Measurements from ENCODE around the gene SELENOK. TPM values are rescaled to one million over a fixed set of nuclear protein-coding genes. Genes with fewer than 3 reads are reported as not detected.

SELENOK gene
- total and polyA plus RNA-seq, 5 experiments from 2014 or later: 37.7 to 176 (median 102) TPM

GRCh38 chr3:53881691-53882593, 9.7 kb downstream of the SELENOK start, which contains the start of gene ACTR8:
Gene ACTR8, minus strand, starts transcription at chr3:53882152. Its CDS starts 51 bp downstream, at chr3:53882101.
- POLR2A ChIA-PET: interaction anchor here (1.3 to 3.1 kb wide), 2 partner anchors 9 to 534 kb away, joined by 3 to 24 read pairs; partner anchors contain the start of genes DCP1A and SELENOK
- Mint-ChIP-seq H3K4me1 (peaks cover 17 to 47% (median 37%) of the 10 kb centered on the region in 4 donors), H3K27me3 (no peaks in the 10 kb centered on the region), H3K36me3 (peaks cover 4 to 54% (median 29%) of the 10 kb centered on the region in 3 donors), H3K9me3 (no peaks in the 10 kb centered on the region), H3K4me3 (peak within 1 kb of the TSS; percentile 92 to 100 (median 99)), H3K27ac (peak within 1 kb of the TSS; percentile 80 to 100 (median 98))
- ATAC-seq (peak; percentile 87 to 89), DNase-seq (peak; percentile 76 to 93 (median 86))

- H3K36me3 Mint-ChIP-seq: peaks cover 7 to 55% (median 29%) of the 10 kb centered on the region in 3 donors
- no peak for DNase-seq
- no peak for ATAC-seq
- POLR2A ChIA-PET: interaction anchor here (0.6 to 3.1 kb wide), 4 partner anchors 11 to 1313 kb away, joined by 3 to 24 read pairs (median 4); partner anchors contain the start of gene SELENOK
- H3K4me3 Mint-ChIP-seq: peak overlapping the region; percentile 92 to 100 (median 99)
- peak overlapping the region; percentile 79 to 100 (median 96) for H3K27ac Mint-ChIP-seq
- H3K27me3 Mint-ChIP-seq: no peaks in the 10 kb centered on the region
- H3K9me3 Mint-ChIP-seq: no peaks in the 10 kb centered on the region
- H3K4me1 Mint-ChIP-seq: peaks cover 16 to 44% (median 30%) of the 10 kb centered on the region in 4 donors
Measured at GRCh38 chr3:53880396-53881345, 11.0 kb downstream of the SELENOK start.

- Mint-ChIP-seq H3K36me3 (peaks cover 9 to 82% (median 26%) of the 10 kb centered on the region in 3 donors), H3K4me3 (no peak overlapping the region), H3K27ac (no peak overlapping the region), H3K27me3 (no peaks in the 10 kb centered on the region), H3K9me3 (no peaks in the 10 kb centered on the region), H3K4me1 (peaks cover 1 to 15% (median 6%) of the 10 kb centered on the region in 4 donors)
- POLR2A ChIA-PET: no interaction called here
- ATAC-seq: no peak
- no peak for DNase-seq
Measured at GRCh38 chr3:53865732-53866499, 25.7 kb downstream of the SELENOK start.

- POLR2A ChIA-PET: no interaction called here
- no peak for ATAC-seq
- no peaks in the 10 kb centered on the region for H3K27me3 Mint-ChIP-seq
Measured at GRCh38 chr3:53863145-53863544, 28.5 kb downstream of the SELENOK start.

GRCh38 chr3:53862241-53862640, 29.4 kb downstream of the SELENOK start:
- Mint-ChIP-seq H3K4me1 (peaks cover 0 to 6% (median under 1%) of the 10 kb centered on the region in 4 donors), H3K9me3 (no peaks in the 10 kb centered on the region), H3K4me3 (no peak overlapping the region), H3K27ac (peak overlapping the region in 3 of 10 donors; percentile 2 to 66 (median 49)), H3K36me3 (peaks cover 9 to 53% (median 11%) of the 10 kb centered on the region in 3 donors), H3K27me3 (no peaks in the 10 kb centered on the region)
- no peak for ATAC-seq
- POLR2A ChIA-PET: no interaction called here
- no peak for DNase-seq

More at GRCh38 chr3:53863145-53863544, 28.5 kb downstream of the SELENOK start:
- Mint-ChIP-seq H3K9me3 (no peaks in the 10 kb centered on the region), H3K4me3 (no peak overlapping the region), H3K36me3 (peaks cover 9 to 62% (median 14%) of the 10 kb centered on the region in 3 donors), H3K27ac (peak overlapping the region in 1 of 10 donors; percentile 3), H3K4me1 (peaks cover 0 to 8% (median 1%) of the 10 kb centered on the region in 4 donors)
- DNase-seq: no peak

- ATAC-seq (no peak), DNase-seq (no peak)
- Mint-ChIP-seq H3K27me3 (no peaks in the 10 kb centered on the region), H3K27ac (no peak overlapping the region), H3K36me3 (peaks cover 9 to 39% (median 11%) of the 10 kb centered on the region in 3 donors), H3K9me3 (no peaks in the 10 kb centered on the region), H3K4me1 (peaks cover 0 to 6% (median 2%) of the 10 kb centered on the region in 4 donors), H3K4me3 (no peak overlapping the region)
- POLR2A ChIA-PET: no interaction called here
Measured at GRCh38 chr3:53860196-53860595, 31.5 kb downstream of the SELENOK start.

GRCh38 chr3:53859178-53859577, 32.5 kb downstream of the SELENOK start:
- peaks cover 0 to 3% (median 1%) of the 10 kb centered on the region in 4 donors for H3K4me1 Mint-ChIP-seq
- H3K4me3 Mint-ChIP-seq: no peak overlapping the region

GRCh38 chr3:53858096-53858741, 33.4 kb downstream of the SELENOK start:
- no peak overlapping the region for H3K4me3 Mint-ChIP-seq
- peak overlapping the region in 1 of 10 donors; percentile 28 for H3K27ac Mint-ChIP-seq
- peaks cover 0 to 4% (median 0%) of the 10 kb centered on the region in 5 donors for H3K27me3 Mint-ChIP-seq
- ATAC-seq (no peak), DNase-seq (no peak)
- peaks cover 0 to 3% (median 1%) of the 10 kb centered on the region in 4 donors for H3K4me1 Mint-ChIP-seq
- peaks cover 5 to 24% (median 6%) of the 10 kb centered on the region in 3 donors for H3K36me3 Mint-ChIP-seq
- no peaks in the 10 kb centered on the region for H3K9me3 Mint-ChIP-seq
- POLR2A ChIA-PET: no interaction called here

More at GRCh38 chr3:53859178-53859577, 32.5 kb downstream of the SELENOK start:
- DNase-seq: no peak
- ATAC-seq: no peak
- Mint-ChIP-seq H3K27ac (peak overlapping the region in 2 of 10 donors; percentile 39 to 40), H3K36me3 (peaks cover 5 to 31% (median 8%) of the 10 kb centered on the region in 3 donors), H3K9me3 (no peaks in the 10 kb centered on the region), H3K27me3 (no peaks in the 10 kb centered on the region)
- POLR2A ChIA-PET: no interaction called here

- DNase-seq (no peak), ATAC-seq (no peak)
- no peak overlapping the region for H3K4me3 Mint-ChIP-seq
- peaks cover under 1 to 13% (median 6%) of the 10 kb centered on the region in 3 donors for H3K36me3 Mint-ChIP-seq
- H3K9me3 Mint-ChIP-seq: no peaks in the 10 kb centered on the region
- H3K27me3 Mint-ChIP-seq: peaks cover 0 to 5% (median 0%) of the 10 kb centered on the region in 5 donors
- H3K4me1 Mint-ChIP-seq: peaks cover 0 to 3% (median 0%) of the 10 kb centered on the region in 4 donors
- POLR2A ChIA-PET: no interaction called here
- no peak overlapping the region for H3K27ac Mint-ChIP-seq
Measured at GRCh38 chr3:53856964-53857363, 34.7 kb downstream of the SELENOK start.

- ATAC-seq (no peak), DNase-seq (no peak)
- Mint-ChIP-seq H3K27ac (no peak overlapping the region), H3K27me3 (peaks cover 22 to 51% (median 27%) of the 10 kb centered on the region in 5 donors), H3K4me1 (peaks cover 0 to 7% (median 5%) of the 10 kb centered on the region in 4 donors), H3K4me3 (no peak overlapping the region), H3K9me3 (no peaks in the 10 kb centered on the region), H3K36me3 (no peaks in the 10 kb centered on the region)
- POLR2A ChIA-PET: no interaction called here
Measured at GRCh38 chr3:53850895-53851294, 40.8 kb downstream of the SELENOK start.

GRCh38 chr3:53849916-53850315, 41.7 kb downstream of the SELENOK start:
- Mint-ChIP-seq H3K36me3 (no peaks in the 10 kb centered on the region), H3K9me3 (no peaks in the 10 kb centered on the region), H3K4me1 (peaks cover 0 to 10% (median 7%) of the 10 kb centered on the region in 4 donors), H3K27me3 (peaks cover 22 to 58% (median 31%) of the 10 kb centered on the region in 5 donors), H3K4me3 (no peak overlapping the region), H3K27ac (no peak overlapping the region)
- POLR2A ChIA-PET: no interaction called here
- DNase-seq: no peak
- ATAC-seq: no peak

All from naive thymus-derived CD8-positive, alpha-beta T cell (primary cell).